ENCODE results near the gene SMYD1.
"Not testable (repeated sequence)": the region's sequence is repeated elsewhere in the genome, so short reads cannot be mapped to it uniquely, and the experiment has no call there.

The SMYD1 gene

GRCh38 chr2:88067598-88067997 is at the start of gene SMYD1:
Gene SMYD1, plus strand, starts transcription at chr2:88067825. Its CDS starts 40 bp downstream, at chr2:88067865.
- no peak for DNase-seq (ENCODE audit: low read depth in 2 of 2)

- not testable (repeated sequence) for DNase-seq (ENCODE audit: low read depth in 2 of 2)
Observed at GRCh38 chr2:88018077-88018805, 49.4 kb upstream of the SMYD1 start.

GRCh38 chr2:88018909-88019308 is 48.7 kb upstream of the SMYD1 start:
- DNase-seq (ENCODE audit: low read depth in 2 of 2), result no peak

- DNase-seq (ENCODE audit: low read depth in 2 of 2), result no peak
Observed at GRCh38 chr2:88019985-88020384, 47.6 kb upstream of the SMYD1 start.

GRCh38 chr2:88022669-88022921 is 45.0 kb upstream of the SMYD1 start:
- no peak for DNase-seq (ENCODE audit: low read depth in 2 of 2)

GRCh38 chr2:88024509-88024908 is 43.1 kb upstream of the SMYD1 start:
- DNase-seq (ENCODE audit: low read depth in 2 of 2), result no peak

- no peak for DNase-seq (ENCODE audit: low read depth in 2 of 2)
Observed at GRCh38 chr2:88027697-88028389, 39.8 kb upstream of the SMYD1 start.

GRCh38 chr2:88028931-88029330 is 38.7 kb upstream of the SMYD1 start:
- no peak for DNase-seq (ENCODE audit: low read depth in 2 of 2)

- DNase-seq (ENCODE audit: low read depth in 2 of 2), result no peak
Observed at GRCh38 chr2:88032070-88032702, 35.4 kb upstream of the SMYD1 start.

GRCh38 chr2:88036182-88036581 is 31.4 kb upstream of the SMYD1 start:
- no peak for DNase-seq (ENCODE audit: low read depth in 2 of 2)

GRCh38 chr2:88036606-88037005 is 31.0 kb upstream of the SMYD1 start:
- DNase-seq (ENCODE audit: low read depth in 2 of 2), result no peak

GRCh38 chr2:88038263-88039105 is 29.1 kb upstream of the SMYD1 start:
- no peak for DNase-seq (ENCODE audit: low read depth in 2 of 2)

- DNase-seq (ENCODE audit: low read depth in 2 of 2), result no peak
Observed at GRCh38 chr2:88042476-88042875, 25.1 kb upstream of the SMYD1 start.

GRCh38 chr2:88045561-88045960 is 22.1 kb upstream of the SMYD1 start:
- not testable (repeated sequence) for DNase-seq (ENCODE audit: low read depth in 2 of 2)

GRCh38 chr2:88048541-88048940 is 19.1 kb upstream of the SMYD1 start:
- no peak for DNase-seq (ENCODE audit: low read depth in 2 of 2)

- no peak for DNase-seq (ENCODE audit: low read depth in 2 of 2)
Observed at GRCh38 chr2:88049622-88050021, 18.0 kb upstream of the SMYD1 start.

GRCh38 chr2:88051792-88052191 is 15.8 kb upstream of the SMYD1 start:
- DNase-seq (ENCODE audit: low read depth in 2 of 2), result no peak

- no peak for DNase-seq (ENCODE audit: low read depth in 2 of 2)
Observed at GRCh38 chr2:88053296-88053695, 14.3 kb upstream of the SMYD1 start.

GRCh38 chr2:88053934-88054781 is 13.5 kb upstream of the SMYD1 start:
- DNase-seq (ENCODE audit: low read depth in 2 of 2), result no peak

GRCh38 chr2:88054782-88055370 is 12.7 kb upstream of the SMYD1 start:
- DNase-seq (ENCODE audit: low read depth in 2 of 2), result peak in 1 of 2 donors; percentile 10
